ENCODE data around the gene REV3L.
"Not testable (repeated sequence)": the region's sequence is repeated elsewhere in the genome, so short reads cannot be mapped to it uniquely, and the experiment has no call there.

Gene REV3L

GRCh38 chr6:111260570-111261298 is 222.3 kb downstream of the REV3L start:
- peaks cover 8% of the 10 kb centered on the region for H3K4me1 Mint-ChIP-seq
- no peaks in the 10 kb centered on the region for H3K27me3 Mint-ChIP-seq
- H3K9me3 Mint-ChIP-seq: no peaks in the 10 kb centered on the region
- H3K27ac Mint-ChIP-seq (ENCODE audit: low read depth): peak overlapping the region; percentile 22
- ATAC-seq (replicated peaks; ENCODE audit: extremely low read depth, poor library complexity, severe bottlenecking) (no peak), DNase-seq (ENCODE audit: low spot score in 2 of 2) (no peak)
- H3K36me3 Mint-ChIP-seq (ENCODE audit: insufficient read depth): peaks cover 12% of the 10 kb centered on the region
- H3K4me3 Mint-ChIP-seq: peak overlapping the region; percentile 61

GRCh38 chr6:111259089-111259831 is 223.8 kb downstream of the REV3L start:
- Mint-ChIP-seq H3K36me3 (ENCODE audit: insufficient read depth) (peaks cover 12% of the 10 kb centered on the region), H3K27me3 (peaks cover 11% of the 10 kb centered on the region), H3K4me1 (peaks cover 8% of the 10 kb centered on the region), H3K27ac (ENCODE audit: low read depth) (peak overlapping the region; percentile 87), H3K9me3 (no peaks in the 10 kb centered on the region), H3K4me3 (peak overlapping the region; percentile 61)
- DNase-seq (ENCODE audit: low spot score in 2 of 2) (peak; percentile 99), ATAC-seq (replicated peaks; ENCODE audit: extremely low read depth, poor library complexity, severe bottlenecking) (peak; percentile 97)

- no peak for DNase-seq (ENCODE audit: low spot score in 2 of 2)
- no peaks in the 10 kb centered on the region for H3K9me3 Mint-ChIP-seq
- peaks cover 10% of the 10 kb centered on the region for H3K36me3 Mint-ChIP-seq (ENCODE audit: insufficient read depth)
- peak; percentile 6 for ATAC-seq (replicated peaks; ENCODE audit: extremely low read depth, poor library complexity, severe bottlenecking)
- peaks cover 17% of the 10 kb centered on the region for H3K27me3 Mint-ChIP-seq
- H3K27ac Mint-ChIP-seq (ENCODE audit: low read depth): peak overlapping the region; percentile 87
- peaks cover 8% of the 10 kb centered on the region for H3K4me1 Mint-ChIP-seq
- H3K4me3 Mint-ChIP-seq: peak overlapping the region; percentile 61
Observed at GRCh38 chr6:111258615-111259088, 224.4 kb downstream of the REV3L start.

GRCh38 chr6:111258010-111258409 is 225.0 kb downstream of the REV3L start:
- peaks cover 9% of the 10 kb centered on the region for H3K36me3 Mint-ChIP-seq (ENCODE audit: insufficient read depth)
- no peak overlapping the region for H3K4me3 Mint-ChIP-seq
- peaks cover 21% of the 10 kb centered on the region for H3K27me3 Mint-ChIP-seq
- no peak for ATAC-seq (replicated peaks; ENCODE audit: extremely low read depth, poor library complexity, severe bottlenecking)
- no peaks in the 10 kb centered on the region for H3K9me3 Mint-ChIP-seq
- no peak for DNase-seq (ENCODE audit: low spot score in 2 of 2)
- no peak overlapping the region for H3K27ac Mint-ChIP-seq (ENCODE audit: low read depth)
- peaks cover 8% of the 10 kb centered on the region for H3K4me1 Mint-ChIP-seq

GRCh38 chr6:111256646-111257045 is 226.4 kb downstream of the REV3L start:
- H3K4me3 Mint-ChIP-seq: no peak overlapping the region

GRCh38 chr6:111255838-111256237 is 227.2 kb downstream of the REV3L start:
- H3K36me3 Mint-ChIP-seq (ENCODE audit: insufficient read depth); H3K27ac Mint-ChIP-seq (ENCODE audit: low read depth); ATAC-seq (replicated peaks; ENCODE audit: extremely low read depth, poor library complexity, severe bottlenecking); H3K4me3 Mint-ChIP-seq; H3K9me3 Mint-ChIP-seq; DNase-seq (ENCODE audit: low spot score in 2 of 2); H3K4me1 Mint-ChIP-seq: not testable (repeated sequence)
- peaks cover 21% of the 10 kb centered on the region for H3K27me3 Mint-ChIP-seq

More at GRCh38 chr6:111256646-111257045, 226.4 kb downstream of the REV3L start:
- Mint-ChIP-seq H3K4me1 (peaks cover 8% of the 10 kb centered on the region), H3K9me3 (no peaks in the 10 kb centered on the region), H3K36me3 (ENCODE audit: insufficient read depth) (peaks cover 9% of the 10 kb centered on the region), H3K27ac (ENCODE audit: low read depth) (no peak overlapping the region), H3K27me3 (peaks cover 21% of the 10 kb centered on the region)
- DNase-seq (ENCODE audit: low spot score in 2 of 2): no peak
- ATAC-seq (replicated peaks; ENCODE audit: extremely low read depth, poor library complexity, severe bottlenecking): no peak

- H3K4me1 Mint-ChIP-seq: peaks cover 8% of the 10 kb centered on the region
- no peak for DNase-seq (ENCODE audit: low spot score in 2 of 2)
- H3K27ac Mint-ChIP-seq (ENCODE audit: low read depth): peak overlapping the region; percentile 33
- peaks cover 21% of the 10 kb centered on the region for H3K27me3 Mint-ChIP-seq
- H3K36me3 Mint-ChIP-seq (ENCODE audit: insufficient read depth): peaks cover 5% of the 10 kb centered on the region
- no peaks in the 10 kb centered on the region for H3K9me3 Mint-ChIP-seq
- H3K4me3 Mint-ChIP-seq: no peak overlapping the region
- no peak for ATAC-seq (replicated peaks; ENCODE audit: extremely low read depth, poor library complexity, severe bottlenecking)
Observed at GRCh38 chr6:111254779-111255166, 228.2 kb downstream of the REV3L start.

GRCh38 chr6:111254004-111254778 is 228.8 kb downstream of the REV3L start:
- H3K9me3 Mint-ChIP-seq: no peaks in the 10 kb centered on the region
- H3K4me3 Mint-ChIP-seq: no peak overlapping the region
- H3K4me1 Mint-ChIP-seq: peaks cover 8% of the 10 kb centered on the region
- peaks cover 4% of the 10 kb centered on the region for H3K36me3 Mint-ChIP-seq (ENCODE audit: insufficient read depth)
- no peak overlapping the region for H3K27ac Mint-ChIP-seq (ENCODE audit: low read depth)
- H3K27me3 Mint-ChIP-seq: peaks cover 21% of the 10 kb centered on the region
- no peak for ATAC-seq (replicated peaks; ENCODE audit: extremely low read depth, poor library complexity, severe bottlenecking)
- no peak for DNase-seq (ENCODE audit: low spot score in 2 of 2)

GRCh38 chr6:111252726-111253125 is 230.3 kb downstream of the REV3L start:
- no peaks in the 10 kb centered on the region for H3K4me1 Mint-ChIP-seq
- H3K27ac Mint-ChIP-seq (ENCODE audit: low read depth): no peak overlapping the region
- no peaks in the 10 kb centered on the region for H3K36me3 Mint-ChIP-seq (ENCODE audit: insufficient read depth)
- no peaks in the 10 kb centered on the region for H3K9me3 Mint-ChIP-seq
- DNase-seq (ENCODE audit: low spot score in 2 of 2) (no peak), ATAC-seq (replicated peaks; ENCODE audit: extremely low read depth, poor library complexity, severe bottlenecking) (no peak)
- H3K27me3 Mint-ChIP-seq: peaks cover 21% of the 10 kb centered on the region
- no peak overlapping the region for H3K4me3 Mint-ChIP-seq

GRCh38 chr6:111250791-111251354 is 232.1 kb downstream of the REV3L start:
- DNase-seq (ENCODE audit: low spot score in 2 of 2): no peak
- H3K36me3 Mint-ChIP-seq (ENCODE audit: insufficient read depth): no peaks in the 10 kb centered on the region
- no peak overlapping the region for H3K27ac Mint-ChIP-seq (ENCODE audit: low read depth)
- no peaks in the 10 kb centered on the region for H3K9me3 Mint-ChIP-seq
- ATAC-seq (replicated peaks; ENCODE audit: extremely low read depth, poor library complexity, severe bottlenecking): no peak
- H3K4me1 Mint-ChIP-seq: no peaks in the 10 kb centered on the region
- H3K27me3 Mint-ChIP-seq: peaks cover 30% of the 10 kb centered on the region
- no peak overlapping the region for H3K4me3 Mint-ChIP-seq
